OCI-LY7 (cell line): Measurements from ENCODE around the gene PTH2. TPM values are rescaled to one million over a fixed set of nuclear protein-coding genes. Genes with fewer than 3 reads are reported as not detected.
"Not testable (repeated sequence)": the region's sequence is repeated elsewhere in the genome, so short reads cannot be mapped to it uniquely, and the experiment has no call there.

Experiments
- BruUV-seq: library from RNA; stranded (reverse); fragments of 400-500 nt; replicated peaks from 2 replicates; lab custom pipeline; 2021; lab: Mats Ljungman, UMichigan
- CTCF ChIA-PET: fragments of 300-600 bp; sonication (Branson Sonifier 250); formaldehyde crosslinking; loops from one replicate; lab custom pipeline; 2022; ENCODE audit warnings: antibody characterized with exemption; ENCODE audit not compliant: unreplicated experiment; lab: Charles Lee
- POLR2A ChIA-PET: fragments of 300-600 bp; sonication (Branson Sonifier 250); formaldehyde crosslinking; loops from one replicate; lab custom pipeline; 2022; ENCODE audit warnings: antibody characterized with exemption; lab: Charles Lee
- DNase-seq: peaks from one replicate; pipeline ENCODE4 v3.0.0-alpha.2; 2015; ENCODE audit warnings: low spot score
- H2AFZ ChIP-seq: fragments of 200-600 bp; sonication (generic), shearing (Covaris generic); 2 replicates; pipeline ENCODE4 v1.6.1; 2014; ENCODE audit warnings: mild to moderate bottlenecking, antibody characterized with exemption, low read length, moderate library complexity
- H3K27ac ChIP-seq: fragments of 200-600 bp; sonication (generic); 2 replicates; pipeline ENCODE4 v1.5.1; 2014; ENCODE audit warnings: mixed run types, low read depth, mild to moderate bottlenecking, moderate library complexity, low read length, inconsistent platforms; ENCODE audit not compliant: poor library complexity, severe bottlenecking
- H3K36me3 ChIP-seq: fragments of 200-600 bp; sonication (generic); 2 replicates; pipeline ENCODE4 v1.6.1; 2014; ENCODE audit warnings: mild to moderate bottlenecking, antibody characterized with exemption, low read length, moderate library complexity, mixed read lengths; ENCODE audit not compliant: insufficient read depth
- H3K4me1 ChIP-seq: fragments of 200-600 bp; sonication (generic); 2 replicates; pipeline ENCODE4 v1.5.1; 2014; ENCODE audit warnings: mild to moderate bottlenecking, low read length; ENCODE audit not compliant: insufficient read depth, poor library complexity, severe bottlenecking
- H3K4me2 ChIP-seq: fragments of 200-600 bp; sonication (generic); 2 replicates; pipeline ENCODE4 v1.6.1; 2014; ENCODE audit warnings: mild to moderate bottlenecking, low read length
- H3K4me3 ChIP-seq: fragments of 200-600 bp; sonication (generic); 2 replicates; pipeline ENCODE4 v1.5.1; 2014; ENCODE audit warnings: mild to moderate bottlenecking, low read depth, low read length; ENCODE audit not compliant: poor library complexity, severe bottlenecking
- H3K79me2 ChIP-seq: fragments of 200-600 bp; sonication (generic); 2 replicates; pipeline ENCODE4 v1.6.1; 2016; ENCODE audit warnings: low read depth, mild to moderate bottlenecking, low read length, moderate library complexity, mixed read lengths; ENCODE audit not compliant: insufficient read depth
- H3K9me2 ChIP-seq: fragments of 200-600 bp; sonication (generic); 2 replicates; pipeline ENCODE4 v1.6.1; 2016; ENCODE audit warnings: mild to moderate bottlenecking, low read length, mixed read lengths; ENCODE audit not compliant: insufficient read depth
- H3K9me3 ChIP-seq: fragments of 200-600 bp; sonication (generic); 2 replicates; pipeline ENCODE4 v1.6.1; 2014; ENCODE audit warnings: mild to moderate bottlenecking, mixed run types, low read length, mixed read lengths
- H4K20me1 ChIP-seq: fragments of 200-600 bp; sonication (generic); 2 replicates; pipeline ENCODE4 v1.6.1; 2014; ENCODE audit warnings: mild to moderate bottlenecking, antibody characterized with exemption, low read length, moderate library complexity, mixed read lengths; ENCODE audit not compliant: insufficient read depth
- EZH2phosphoT487 ChIP-seq: fragments of 200-600 bp; sonication (generic); IDR thresholded peaks from 2 replicates; pipeline ENCODE4 v1.6.1; 2018; ENCODE audit warnings: low read depth, borderline replicate concordance, mild to moderate bottlenecking, mixed run types, antibody characterized with exemption, low read length, moderate library complexity, mixed read lengths
- intact Hi-C: fragments of 100-400 bp; cut with micrococcal nuclease; formaldehyde crosslinking; loops from one replicate; pipeline ENCODE4 v1.10.0; 2022; ENCODE audit not compliant: unreplicated experiment
- total RNA-seq, 2 experiments: library from RNA; depleted of rRNA in 1 of 2; stranded (reverse); fragments of >200 nt in 1 of 2; shearing (Covaris generic) in 1 of 2; gene quantifications; 2 replicates each; pipeline ENCODE4 v1.2.3, GENCODE V29; 2014 to 2022
- TF ChIP-seq, protein P1 (sequence below): fragments of 200-600 bp; sonication (generic); conservative IDR thresholded peaks from 2 replicates; pipeline ENCODE4 v1.5.1; 2014; ENCODE audit warnings: mild to moderate bottlenecking, antibody characterized with exemption, low read length, moderate library complexity, mixed read lengths

Gene PTH2
- total RNA-seq, 2 experiments from 2014 or later = 0.66 to 1.7 TPM

DNA sequence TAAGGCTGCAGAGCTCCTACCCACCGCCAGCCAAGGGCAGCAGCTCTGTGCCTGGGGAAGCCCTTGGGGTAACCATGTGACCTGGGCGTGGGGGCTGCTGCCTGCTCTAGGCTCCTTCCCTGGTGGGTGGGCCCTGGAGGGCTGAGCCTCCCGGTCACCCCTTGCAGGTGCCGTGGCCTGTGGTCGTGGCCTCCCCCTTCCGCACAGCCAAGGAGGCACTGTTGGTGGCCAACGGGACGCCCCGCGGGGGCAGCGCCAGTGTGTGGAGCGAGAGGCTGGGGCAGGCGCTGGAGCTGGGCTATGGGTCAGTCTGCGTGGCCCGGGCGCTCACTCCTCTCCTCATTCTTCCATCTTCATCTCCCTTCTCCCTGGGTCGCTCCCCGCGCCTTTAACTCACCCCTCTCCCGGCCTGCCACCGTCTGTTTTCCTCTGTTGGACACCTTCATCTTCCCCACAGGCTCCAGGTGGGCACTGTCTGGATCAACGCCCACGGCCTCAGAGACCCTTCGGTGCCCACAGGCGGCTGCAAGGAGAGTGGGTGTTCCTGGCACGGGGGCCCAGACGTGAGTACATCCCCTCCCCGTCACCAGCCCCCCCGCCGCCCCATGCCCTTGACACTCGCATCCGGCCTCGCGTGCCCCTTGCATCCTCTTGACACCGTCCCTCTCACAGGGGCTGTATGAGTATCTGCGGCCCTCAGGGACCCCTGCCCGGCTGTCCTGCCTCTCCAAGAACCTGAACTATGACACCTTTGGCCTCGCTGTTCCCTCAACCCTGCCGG is 40.9 kb upstream of the PTH2 start:
- no peak for DNase-seq
- Histone ChIP-seq H3K4me1 (peaks cover 8% of the 10 kb centered on the region), H2AFZ (no peak overlapping the region), H3K27ac (no peak overlapping the region), H3K4me2 (no peak overlapping the region), H3K9me3 (no peaks in the 10 kb centered on the region), H3K9me2 (no peaks in the 10 kb centered on the region), H3K4me3 (no peak overlapping the region), H4K20me1 (no peaks in the 10 kb centered on the region), H3K79me2 (no peaks in the 10 kb centered on the region), H3K36me3 (peaks cover 52% of the 10 kb centered on the region)
- CTCF ChIA-PET = no interaction called here
- TF ChIP-seq EZH2phosphoT487 = no peak
- TF ChIP-seq, protein P1, sequence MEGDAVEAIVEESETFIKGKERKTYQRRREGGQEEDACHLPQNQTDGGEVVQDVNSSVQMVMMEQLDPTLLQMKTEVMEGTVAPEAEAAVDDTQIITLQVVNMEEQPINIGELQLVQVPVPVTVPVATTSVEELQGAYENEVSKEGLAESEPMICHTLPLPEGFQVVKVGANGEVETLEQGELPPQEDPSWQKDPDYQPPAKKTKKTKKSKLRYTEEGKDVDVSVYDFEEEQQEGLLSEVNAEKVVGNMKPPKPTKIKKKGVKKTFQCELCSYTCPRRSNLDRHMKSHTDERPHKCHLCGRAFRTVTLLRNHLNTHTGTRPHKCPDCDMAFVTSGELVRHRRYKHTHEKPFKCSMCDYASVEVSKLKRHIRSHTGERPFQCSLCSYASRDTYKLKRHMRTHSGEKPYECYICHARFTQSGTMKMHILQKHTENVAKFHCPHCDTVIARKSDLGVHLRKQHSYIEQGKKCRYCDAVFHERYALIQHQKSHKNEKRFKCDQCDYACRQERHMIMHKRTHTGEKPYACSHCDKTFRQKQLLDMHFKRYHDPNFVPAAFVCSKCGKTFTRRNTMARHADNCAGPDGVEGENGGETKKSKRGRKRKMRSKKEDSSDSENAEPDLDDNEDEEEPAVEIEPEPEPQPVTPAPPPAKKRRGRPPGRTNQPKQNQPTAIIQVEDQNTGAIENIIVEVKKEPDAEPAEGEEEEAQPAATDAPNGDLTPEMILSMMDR = no peak
- intact Hi-C loops = no loop called here
- no TSS peak for BruUV-seq
- POLR2A ChIA-PET = no interaction called here

DNA sequence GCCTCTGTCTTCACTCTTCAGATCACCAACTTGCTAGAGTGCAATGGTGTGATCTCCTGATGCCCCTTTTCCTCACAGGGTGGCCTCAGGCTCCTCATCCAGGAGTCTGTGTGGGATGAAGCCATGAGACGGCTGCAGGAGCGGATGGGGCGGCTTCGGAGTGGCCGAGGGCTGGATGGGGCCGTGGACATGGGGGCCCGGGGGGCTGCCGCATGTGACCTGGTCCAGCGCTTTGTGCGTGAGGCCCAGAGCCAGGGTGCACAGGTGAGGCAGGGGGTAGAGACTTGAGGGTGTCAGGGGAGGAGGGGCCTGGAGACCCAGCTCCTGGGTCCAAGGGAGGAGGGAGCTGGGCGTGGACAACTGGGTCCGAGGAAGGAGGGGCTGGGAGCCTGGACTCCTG is 39.3 kb upstream of the PTH2 start:
- H4K20me1 ChIP-seq = no peaks in the 10 kb centered on the region

DNA sequence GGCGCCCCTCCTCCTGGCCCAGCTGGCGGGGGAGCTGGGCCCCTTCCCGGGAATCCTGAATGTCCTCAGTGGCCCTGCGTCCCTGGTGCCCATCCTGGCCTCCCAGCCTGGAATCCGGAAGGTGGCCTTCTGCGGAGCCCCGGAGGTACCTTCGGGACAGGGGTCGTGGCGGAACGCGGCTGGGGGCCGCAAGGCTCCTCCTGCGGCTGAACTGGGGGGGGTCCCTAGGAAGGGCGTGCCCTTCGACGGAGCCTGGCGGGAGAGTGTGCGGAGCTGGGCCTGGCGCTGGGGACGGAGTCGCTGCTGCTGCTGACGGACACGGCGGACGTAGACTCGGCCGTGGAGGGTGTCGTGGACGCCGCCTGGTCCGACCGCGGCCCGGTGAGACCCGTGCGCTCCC is 38.4 kb upstream of the PTH2 start:
- Histone ChIP-seq H3K36me3 (peaks cover 53% of the 10 kb centered on the region), H3K9me3 (no peaks in the 10 kb centered on the region), H3K4me1 (peaks cover 6% of the 10 kb centered on the region), H4K20me1 (no peaks in the 10 kb centered on the region), H3K4me3 (no peak overlapping the region), H3K4me2 (no peak overlapping the region), H2AFZ (no peak overlapping the region), H3K9me2 (no peaks in the 10 kb centered on the region), H3K27ac (no peak overlapping the region), H3K79me2 (no peaks in the 10 kb centered on the region)
- no peak for DNase-seq
- intact Hi-C loops = no loop called here
- CTCF ChIA-PET = no interaction called here
- TF ChIP-seq, protein P1 = no peak
- no peak for TF ChIP-seq EZH2phosphoT487
- BruUV-seq = no TSS peak
- POLR2A ChIA-PET = no interaction called here

More for the DNA sequence above, 39.3 kb upstream of the PTH2 start:
- Histone ChIP-seq H3K4me2 (no peak overlapping the region), H2AFZ (no peak overlapping the region), H3K27ac (no peak overlapping the region), H3K4me3 (no peak overlapping the region), H3K9me3 (no peaks in the 10 kb centered on the region), H3K36me3 (peaks cover 53% of the 10 kb centered on the region), H3K9me2 (no peaks in the 10 kb centered on the region), H3K79me2 (no peaks in the 10 kb centered on the region), H3K4me1 (peaks cover 6% of the 10 kb centered on the region)
- ChIA-PET CTCF (no interaction called here), POLR2A (no interaction called here)
- DNase-seq = no peak
- intact Hi-C loops = no loop called here
- TF ChIP-seq, protein P1 = no peak
- no peak for TF ChIP-seq EZH2phosphoT487
- no TSS peak for BruUV-seq

DNA sequence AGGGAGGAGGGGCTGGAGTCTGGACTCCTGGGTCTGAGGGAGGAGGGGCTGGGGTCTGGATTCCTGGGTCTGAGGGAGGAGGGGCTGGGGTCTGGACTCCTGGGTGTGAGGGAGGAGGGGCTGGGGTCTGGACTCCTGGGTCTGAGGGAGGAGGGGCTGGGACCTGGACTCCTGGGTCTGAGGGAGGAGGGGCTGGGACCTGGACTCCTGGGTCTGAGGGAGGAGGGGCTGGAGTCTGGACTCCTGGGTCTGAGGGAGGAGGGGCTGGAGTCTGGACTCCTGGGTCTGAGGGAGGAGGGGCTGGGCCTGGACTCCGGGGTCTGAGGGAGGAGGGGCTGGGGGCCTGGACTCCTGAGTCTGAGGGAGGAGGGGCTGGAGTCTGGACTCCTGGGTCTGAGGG is 37.9 kb upstream of the PTH2 start:
- H3K79me2 ChIP-seq, H3K4me2 ChIP-seq, H4K20me1 ChIP-seq, intact Hi-C loops, H3K4me1 ChIP-seq, H3K27ac ChIP-seq, H3K9me2 ChIP-seq, H3K4me3 ChIP-seq, DNase-seq, H3K9me3 ChIP-seq, H2AFZ ChIP-seq, BruUV-seq, CTCF ChIA-PET: not testable (repeated sequence)
- H3K36me3 ChIP-seq = peaks cover 56% of the 10 kb centered on the region
- POLR2A ChIA-PET = interaction anchor here (0.6 to 0.7 kb wide), 2 partner anchors 9 to 167 kb away, joined by 3 to 4 read pairs; partner anchors contain the start of gene PIH1D1
